RWPE1 (cell line): ENCODE data around the gene KLRB1.
"Not testable (repeated sequence)": the region's sequence is repeated elsewhere in the genome, so short reads cannot be mapped to it uniquely, and the experiment has no call there.

Experiments used
- CTCF ChIA-PET: fragments of 350-600 bp; sonication (Branson Sonifier 250); formaldehyde crosslinking; extraction: SDS; loops from one replicate; lab custom pipeline; 2021; lab: Yijun Ruan, JAX
- POLR2A ChIA-PET: fragments of 400-600 bp; formaldehyde crosslinking; extraction: SDS; loops from one replicate; lab custom pipeline; 2020; ENCODE audit warnings: antibody characterized with exemption; ENCODE audit not compliant: low non-redundant PET; lab: Yijun Ruan, JAX
- DNase-seq: peaks from one replicate; pipeline ENCODE4 v3.0.0; 2012; ENCODE audit warnings: low spot score
- H3K27ac ChIP-seq: fragments of 450-650 bp; 2 replicates; pipeline ENCODE4 v1.5.1; 2017
- CTCF ChIP-seq: fragments of 450-650 bp; conservative IDR thresholded peaks from 2 replicates; pipeline ENCODE4 v1.5.1; 2017; ENCODE audit warnings: low read depth, mild to moderate bottlenecking

The KLRB1 gene

GRCh38 chr12:9606247-9606646 is 1.5 kb downstream of the KLRB1 start:
- no peak for TF ChIP-seq CTCF
- CTCF ChIA-PET, result no interaction called here
- no peak overlapping the region for H3K27ac ChIP-seq
- no peak for DNase-seq
- POLR2A ChIA-PET, result no interaction called here

DNA sequence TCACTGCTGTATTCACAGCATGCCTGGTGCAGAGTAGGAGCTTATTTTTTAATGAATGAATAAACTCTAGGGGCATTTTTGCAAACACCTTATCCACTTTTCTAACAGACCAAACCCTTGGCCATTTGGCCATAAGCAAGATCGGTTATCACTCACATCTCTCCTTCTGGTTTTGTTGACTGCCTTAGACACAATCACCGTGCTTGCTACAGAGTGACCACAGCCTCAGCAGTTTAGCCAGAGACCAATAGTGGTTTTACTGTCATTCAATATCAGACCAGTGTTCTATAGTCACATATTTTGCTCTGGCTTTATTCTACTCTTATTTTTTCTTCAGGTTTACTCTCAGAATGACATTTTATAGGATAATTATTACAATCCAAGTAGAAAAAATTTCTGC is 2.2 kb downstream of the KLRB1 start:
- POLR2A ChIA-PET, result no interaction called here
- no peak for DNase-seq
- H3K27ac ChIP-seq, result no peak overlapping the region
- no peak for TF ChIP-seq CTCF
- CTCF ChIA-PET, result no interaction called here

- DNase-seq, result no peak
- CTCF ChIA-PET, result no interaction called here
- TF ChIP-seq CTCF, result no peak
- POLR2A ChIA-PET, result no interaction called here
- no peak overlapping the region for H3K27ac ChIP-seq
Observed at GRCh38 chr12:9604287-9604686, 3.4 kb downstream of the KLRB1 start.

DNA sequence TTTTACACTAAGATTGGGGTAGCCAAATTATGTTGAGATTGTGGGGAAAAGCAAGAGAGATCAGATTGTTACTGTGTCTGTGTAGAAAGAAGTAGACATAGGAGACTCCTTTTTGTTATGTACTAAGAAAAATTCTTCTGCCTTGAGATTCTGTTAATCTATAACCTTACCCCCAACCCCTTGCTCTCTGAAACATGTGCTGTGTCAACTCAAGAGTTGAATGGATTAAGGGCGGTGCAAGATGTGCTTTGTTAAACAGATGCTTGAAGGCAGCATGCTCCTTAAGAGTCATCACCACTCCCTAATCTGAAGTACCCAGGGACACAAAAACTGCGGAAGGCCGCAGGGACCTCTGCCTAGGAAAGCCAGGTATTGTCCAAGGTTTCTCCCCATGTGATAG is 7.3 kb downstream of the KLRB1 start:
- H3K27ac ChIP-seq, CTCF ChIA-PET, POLR2A ChIA-PET, DNase-seq: not testable (repeated sequence)

GRCh38 chr12:9598363-9598762 is 9.4 kb downstream of the KLRB1 start:
- CTCF ChIA-PET, result no interaction called here
- POLR2A ChIA-PET, result no interaction called here
- TF ChIP-seq CTCF, result no peak
- no peak overlapping the region for H3K27ac ChIP-seq
- no peak for DNase-seq

GRCh38 chr12:9597365-9597764 is 10.4 kb downstream of the KLRB1 start:
- TF ChIP-seq CTCF, result no peak
- no peak for DNase-seq
- H3K27ac ChIP-seq, result no peak overlapping the region
- POLR2A ChIA-PET, result no interaction called here
- CTCF ChIA-PET, result no interaction called here

GRCh38 chr12:9590441-9590840 is 17.3 kb downstream of the KLRB1 start:
- DNase-seq, result no peak
- POLR2A ChIA-PET, result no interaction called here
- no peak for TF ChIP-seq CTCF
- H3K27ac ChIP-seq, result no peak overlapping the region
- CTCF ChIA-PET, result no interaction called here
